ENCODE measurements around the gene AHNAK2. TPM values are rescaled to one million over a fixed set of nuclear protein-coding genes. Genes with fewer than 3 reads are reported as not detected.
A peak's percentile ranks its signal among the peaks of the same experiment; 100 is the strongest.
"Not testable (repeated sequence)": the region's sequence is repeated elsewhere in the genome, so short reads cannot be mapped to it uniquely, and the experiment has no call there.

Gene AHNAK2
- under 1 TPM in 1 of 2 experiments, not detected in 1; 0.04 TPM for total RNA-seq
- polyA plus RNA-seq, result not detected

GRCh38 chr14:104977681-104978653 lies at the start of gene AHNAK2:
Gene AHNAK2 (minus strand): TSS chr14:104978374. CDS start chr14:104978237, 137 bp downstream.
- no peaks in the 10 kb centered on the region for H3K36me3 ChIP-seq (ENCODE audit: insufficient read depth, low read length)
- ChIA-PET POLR2A (no interaction called here), CTCF (interaction anchor here (1.2 to 6.5 kb wide), 3 partner anchors 42 to 70 kb away, joined by 4 to 122 read pairs (median 9); no protein-coding TSS in a partner anchor)
- Mint-ChIP-seq H3K4me1 (peaks cover 5 to 27% (median 11%) of the 10 kb centered on the region in 3 donors), H3K9me3 (no peaks in the 10 kb centered on the region), H3K27me3 (peaks cover 22 to 36% of the 10 kb centered on the region in 2 donors), H3K4me3 (peak within 1 kb of the TSS in 6 of 7 donors; percentile 70 to 90 (median 76)), H3K27ac (peak within 1 kb of the TSS in 4 of 8 donors; percentile 14 to 77 (median 27)), H3K36me3 (no peaks in the 10 kb centered on the region)
- DNase-seq, result peak; percentile 24 to 49 (median 37)
- H3K4me1 ChIP-seq (ENCODE audit: insufficient read depth, low read length), result peaks cover 7% of the 10 kb centered on the region
- H3K9me3 ChIP-seq (ENCODE audit: low read length), result no peaks in the 10 kb centered on the region
- H3K27me3 ChIP-seq (ENCODE audit: insufficient read depth, low read length, poor library complexity, severe bottlenecking), result peaks cover 16% of the 10 kb centered on the region
- no peak within 1 kb of the TSS for H3K27ac ChIP-seq (ENCODE audit: low read depth, low read length)
- peak within 1 kb of the TSS; percentile 15 for H3K4me3 ChIP-seq (ENCODE audit: low read length)

- Mint-ChIP-seq H3K27ac (peak overlapping the region in 4 of 8 donors; percentile 37 to 59 (median 45)), H3K4me3 (peak overlapping the region in 1 of 7 donors; percentile 27), H3K4me1 (peaks cover 21 to 49% (median 35%) of the 10 kb centered on the region in 3 donors)
- POLR2A ChIA-PET; H3K4me3 ChIP-seq (ENCODE audit: low read length); H3K9me3 ChIP-seq (ENCODE audit: low read length); H3K9me3 Mint-ChIP-seq; H3K36me3 Mint-ChIP-seq; H3K27ac ChIP-seq (ENCODE audit: low read depth, low read length); H3K27me3 ChIP-seq (ENCODE audit: insufficient read depth, low read length, poor library complexity, severe bottlenecking); H3K36me3 ChIP-seq (ENCODE audit: insufficient read depth, low read length); DNase-seq; H3K27me3 Mint-ChIP-seq: not testable (repeated sequence)
- peaks cover 20% of the 10 kb centered on the region for H3K4me1 ChIP-seq (ENCODE audit: insufficient read depth, low read length)
- CTCF ChIA-PET, result interaction anchor here (0.8 to 1.2 kb wide), 4 partner anchors 10 to 18 kb away, joined by 3 to 4 read pairs (median 4); no protein-coding TSS in a partner anchor
These were observed 49.5 kb upstream of the AHNAK2 start for GRCh38 chr14:105027718-105028117.

GRCh38 chr14:105026802-105027563 lies 48.8 kb upstream of the AHNAK2 start:
- peaks cover 22% of the 10 kb centered on the region for H3K4me1 ChIP-seq (ENCODE audit: insufficient read depth, low read length)
- Mint-ChIP-seq H3K4me3 (peak overlapping the region in 1 of 7 donors; percentile 41), H3K4me1 (peaks cover 18 to 45% (median 32%) of the 10 kb centered on the region in 3 donors), H3K27ac (peak overlapping the region in 4 of 8 donors; percentile 75 to 88 (median 84)), H3K27me3 (no peaks in the 10 kb centered on the region), H3K36me3 (peaks cover 0 to 7% (median 0%) of the 10 kb centered on the region in 3 donors), H3K9me3 (no peaks in the 10 kb centered on the region)
- H3K27ac ChIP-seq (ENCODE audit: low read depth, low read length), result no peak overlapping the region
- no peak overlapping the region for H3K4me3 ChIP-seq (ENCODE audit: low read length)
- no peak for DNase-seq
- no peaks in the 10 kb centered on the region for H3K27me3 ChIP-seq (ENCODE audit: insufficient read depth, low read length, poor library complexity, severe bottlenecking)
- no peaks in the 10 kb centered on the region for H3K36me3 ChIP-seq (ENCODE audit: insufficient read depth, low read length)
- H3K9me3 ChIP-seq (ENCODE audit: low read length), result no peaks in the 10 kb centered on the region
- ChIA-PET CTCF (interaction anchor here (1.0 to 1.2 kb wide), 2 partner anchors 18 to 19 kb away, joined by 4 to 8 read pairs; no protein-coding TSS in a partner anchor), POLR2A (no interaction called here)

- peaks cover 0 to 9% (median 0%) of the 10 kb centered on the region in 3 donors for H3K36me3 Mint-ChIP-seq
- Histone ChIP-seq H3K4me3 (ENCODE audit: low read length) (no peak overlapping the region), H3K4me1 (ENCODE audit: insufficient read depth, low read length) (peaks cover 28% of the 10 kb centered on the region), H3K27ac (ENCODE audit: low read depth, low read length) (peak overlapping the region; percentile 33), H3K9me3 (ENCODE audit: low read length) (no peaks in the 10 kb centered on the region), H3K27me3 (ENCODE audit: insufficient read depth, low read length, poor library complexity, severe bottlenecking) (no peaks in the 10 kb centered on the region), H3K36me3 (ENCODE audit: insufficient read depth, low read length) (no peaks in the 10 kb centered on the region)
- H3K4me3 Mint-ChIP-seq, result peak overlapping the region in 4 of 7 donors; percentile 7 to 72 (median 24)
- POLR2A ChIA-PET, result interaction anchor here (0.7 to 1.0 kb wide), 2 partner anchors 19 to 51 kb away, joined by 3 to 5 read pairs; no protein-coding TSS in a partner anchor
- CTCF ChIA-PET, result interaction anchor here (1.0 to 1.6 kb wide), 4 partner anchors 9 to 61 kb away, joined by 3 to 8 read pairs (median 6); no protein-coding TSS in a partner anchor
- no peaks in the 10 kb centered on the region for H3K27me3 Mint-ChIP-seq
- H3K4me1 Mint-ChIP-seq, result peaks cover 25 to 48% (median 38%) of the 10 kb centered on the region in 3 donors
- H3K9me3 Mint-ChIP-seq, result no peaks in the 10 kb centered on the region
- no peak for DNase-seq
- H3K27ac Mint-ChIP-seq, result peak overlapping the region; percentile 63 to 96 (median 92)
These were observed 48.0 kb upstream of the AHNAK2 start for GRCh38 chr14:105026033-105026785.

GRCh38 chr14:105025429-105025828 lies 47.3 kb upstream of the AHNAK2 start:
- no peak for DNase-seq
- Histone ChIP-seq H3K27me3 (ENCODE audit: insufficient read depth, low read length, poor library complexity, severe bottlenecking) (no peaks in the 10 kb centered on the region), H3K36me3 (ENCODE audit: insufficient read depth, low read length) (no peaks in the 10 kb centered on the region), H3K4me1 (ENCODE audit: insufficient read depth, low read length) (peaks cover 28% of the 10 kb centered on the region), H3K9me3 (ENCODE audit: low read length) (no peaks in the 10 kb centered on the region), H3K27ac (ENCODE audit: low read depth, low read length) (peak overlapping the region; percentile 20), H3K4me3 (ENCODE audit: low read length) (no peak overlapping the region)
- H3K4me1 Mint-ChIP-seq, result peaks cover 25 to 48% (median 38%) of the 10 kb centered on the region in 3 donors
- peak overlapping the region in 3 of 7 donors; percentile 45 to 57 (median 49) for H3K4me3 Mint-ChIP-seq
- no peaks in the 10 kb centered on the region for H3K27me3 Mint-ChIP-seq
- H3K9me3 Mint-ChIP-seq, result no peaks in the 10 kb centered on the region
- ChIA-PET CTCF (interaction anchor here (1.0 to 1.6 kb wide), 5 partner anchors 10 to 62 kb away, joined by 3 to 8 read pairs (median 4); no protein-coding TSS in a partner anchor), POLR2A (interaction anchor here (0.5 to 1.0 kb wide), 2 partner anchors 20 to 57 kb away, joined by 3 to 5 read pairs; no protein-coding TSS in a partner anchor)
- peaks cover 0 to 9% (median 0%) of the 10 kb centered on the region in 3 donors for H3K36me3 Mint-ChIP-seq
- H3K27ac Mint-ChIP-seq, result peak overlapping the region; percentile 82 to 96 (median 94)

- Mint-ChIP-seq H3K36me3 (peaks cover 0 to 15% (median 0%) of the 10 kb centered on the region in 3 donors), H3K4me3 (peak overlapping the region in 2 of 7 donors; percentile 27 to 60), H3K9me3 (no peaks in the 10 kb centered on the region), H3K27ac (peak overlapping the region; percentile 14 to 96 (median 88)), H3K4me1 (peaks cover 39 to 62% (median 51%) of the 10 kb centered on the region in 3 donors), H3K27me3 (no peaks in the 10 kb centered on the region)
- Histone ChIP-seq H3K27ac (ENCODE audit: low read depth, low read length) (peak overlapping the region; percentile 16), H3K4me1 (ENCODE audit: insufficient read depth, low read length) (peaks cover 41% of the 10 kb centered on the region), H3K9me3 (ENCODE audit: low read length) (no peaks in the 10 kb centered on the region), H3K36me3 (ENCODE audit: insufficient read depth, low read length) (no peaks in the 10 kb centered on the region), H3K4me3 (ENCODE audit: low read length) (no peak overlapping the region), H3K27me3 (ENCODE audit: insufficient read depth, low read length, poor library complexity, severe bottlenecking) (no peaks in the 10 kb centered on the region)
- ChIA-PET POLR2A (no interaction called here), CTCF (no interaction called here)
- no peak for DNase-seq
These were observed 45.8 kb upstream of the AHNAK2 start for GRCh38 chr14:105023791-105024480.
